Measurements from ENCODE around the gene RIC3.

- TF ChIP-seq, protein P1, sequence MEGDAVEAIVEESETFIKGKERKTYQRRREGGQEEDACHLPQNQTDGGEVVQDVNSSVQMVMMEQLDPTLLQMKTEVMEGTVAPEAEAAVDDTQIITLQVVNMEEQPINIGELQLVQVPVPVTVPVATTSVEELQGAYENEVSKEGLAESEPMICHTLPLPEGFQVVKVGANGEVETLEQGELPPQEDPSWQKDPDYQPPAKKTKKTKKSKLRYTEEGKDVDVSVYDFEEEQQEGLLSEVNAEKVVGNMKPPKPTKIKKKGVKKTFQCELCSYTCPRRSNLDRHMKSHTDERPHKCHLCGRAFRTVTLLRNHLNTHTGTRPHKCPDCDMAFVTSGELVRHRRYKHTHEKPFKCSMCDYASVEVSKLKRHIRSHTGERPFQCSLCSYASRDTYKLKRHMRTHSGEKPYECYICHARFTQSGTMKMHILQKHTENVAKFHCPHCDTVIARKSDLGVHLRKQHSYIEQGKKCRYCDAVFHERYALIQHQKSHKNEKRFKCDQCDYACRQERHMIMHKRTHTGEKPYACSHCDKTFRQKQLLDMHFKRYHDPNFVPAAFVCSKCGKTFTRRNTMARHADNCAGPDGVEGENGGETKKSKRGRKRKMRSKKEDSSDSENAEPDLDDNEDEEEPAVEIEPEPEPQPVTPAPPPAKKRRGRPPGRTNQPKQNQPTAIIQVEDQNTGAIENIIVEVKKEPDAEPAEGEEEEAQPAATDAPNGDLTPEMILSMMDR (IDR thresholded peaks at IDR 0.05; ENCODE audit: insufficient read depth, low read depth, low read length): no peak
- TF ChIP-seq EZH2 (IDR thresholded peaks at IDR 0.05; ENCODE audit: insufficient read depth, low read length): peak; percentile 42
Observed at GRCh38 chr11:8207080-8208000, 38.5 kb upstream of the RIC3 start.
